Measurements from ENCODE around the gene SLC1A5. TPM values are rescaled to one million over a fixed set of nuclear protein-coding genes. Genes with fewer than 3 reads are reported as not detected.

SLC1A5 gene
- total RNA-seq, 3 donors from 2014 or later (not counting 1 experiment from before 2014, with no cell fraction given): 11.2 to 23.1 (median 18.9) TPM

DNA sequence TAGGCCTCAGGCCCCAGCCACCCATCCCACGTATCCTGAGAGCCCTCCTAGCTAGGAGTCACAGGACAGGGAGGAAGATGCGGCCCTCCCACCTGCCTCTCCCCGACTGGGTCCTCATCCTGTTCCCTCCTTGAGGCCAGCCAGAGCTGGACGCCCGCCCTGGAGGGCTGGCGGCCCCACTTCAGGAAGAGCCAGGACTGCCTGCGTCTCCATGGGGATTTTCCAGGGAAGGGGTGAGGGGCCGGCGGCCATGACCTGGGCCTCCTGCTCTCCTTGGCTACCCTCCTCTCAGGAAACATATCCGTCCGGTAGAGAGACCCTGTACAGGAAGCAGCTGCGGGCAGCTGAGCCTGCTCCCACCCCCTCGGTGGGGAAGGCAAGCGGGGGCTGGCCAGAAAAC, 60.2 kb downstream of the SLC1A5 start:
- no peak overlapping the region for H3K4me3 ChIP-seq (ENCODE audit: low read length)
- H3K27me3 ChIP-seq (ENCODE audit: control insufficient read depth, insufficient read depth, low read length): no peaks in the 10 kb centered on the region
- Mint-ChIP-seq H3K27ac (no peak overlapping the region), H3K36me3 (no peaks in the 10 kb centered on the region), H3K27me3 (ENCODE audit: low read depth in 2 of 2) (no peaks in the 10 kb centered on the region), H3K9me3 (no peaks in the 10 kb centered on the region), H3K4me1 (peaks cover 14 to 46% of the 10 kb centered on the region in 2 donors), H3K4me3 (no peak overlapping the region)
- H3K9me3 ChIP-seq (ENCODE audit: control insufficient read depth, insufficient read depth, low read length): no peaks in the 10 kb centered on the region
- TF ChIP-seq, protein P1, sequence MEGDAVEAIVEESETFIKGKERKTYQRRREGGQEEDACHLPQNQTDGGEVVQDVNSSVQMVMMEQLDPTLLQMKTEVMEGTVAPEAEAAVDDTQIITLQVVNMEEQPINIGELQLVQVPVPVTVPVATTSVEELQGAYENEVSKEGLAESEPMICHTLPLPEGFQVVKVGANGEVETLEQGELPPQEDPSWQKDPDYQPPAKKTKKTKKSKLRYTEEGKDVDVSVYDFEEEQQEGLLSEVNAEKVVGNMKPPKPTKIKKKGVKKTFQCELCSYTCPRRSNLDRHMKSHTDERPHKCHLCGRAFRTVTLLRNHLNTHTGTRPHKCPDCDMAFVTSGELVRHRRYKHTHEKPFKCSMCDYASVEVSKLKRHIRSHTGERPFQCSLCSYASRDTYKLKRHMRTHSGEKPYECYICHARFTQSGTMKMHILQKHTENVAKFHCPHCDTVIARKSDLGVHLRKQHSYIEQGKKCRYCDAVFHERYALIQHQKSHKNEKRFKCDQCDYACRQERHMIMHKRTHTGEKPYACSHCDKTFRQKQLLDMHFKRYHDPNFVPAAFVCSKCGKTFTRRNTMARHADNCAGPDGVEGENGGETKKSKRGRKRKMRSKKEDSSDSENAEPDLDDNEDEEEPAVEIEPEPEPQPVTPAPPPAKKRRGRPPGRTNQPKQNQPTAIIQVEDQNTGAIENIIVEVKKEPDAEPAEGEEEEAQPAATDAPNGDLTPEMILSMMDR (IDR thresholded peaks at IDR 0.05): no peak
- intact Hi-C loops (cut with micrococcal nuclease): loop anchor here (1.0 kb wide), 2 partner anchors 24 to 114 kb away; no protein-coding TSS in a partner anchor
- H3K27ac ChIP-seq (ENCODE audit: low read length): no peak overlapping the region
- peaks cover 42% of the 10 kb centered on the region for H3K4me1 ChIP-seq (ENCODE audit: control insufficient read depth, insufficient read depth, low read length)
- no peak for ATAC-seq
- H3K36me3 ChIP-seq (ENCODE audit: control insufficient read depth, insufficient read depth, low read length): peaks cover 75% of the 10 kb centered on the region
- no peak for DNase-seq
- 73% methylated on average over 14 of the region's 14 CpGs for WGBS (ENCODE audit: insufficient coverage)

- no peak overlapping the region for H3K27ac Mint-ChIP-seq
Measured at GRCh38 chr19:46727757-46728156, 60.6 kb downstream of the SLC1A5 start.

GRCh38 chr19:46726971-46727501, 61.4 kb downstream of the SLC1A5 start:
- Histone ChIP-seq H3K9me3 (ENCODE audit: control insufficient read depth, insufficient read depth, low read length) (no peaks in the 10 kb centered on the region), H3K36me3 (ENCODE audit: control insufficient read depth, insufficient read depth, low read length) (peaks cover 72% of the 10 kb centered on the region), H3K4me1 (ENCODE audit: control insufficient read depth, insufficient read depth, low read length) (peaks cover 43% of the 10 kb centered on the region), H3K4me3 (ENCODE audit: low read length) (no peak overlapping the region), H3K27ac (ENCODE audit: low read length) (no peak overlapping the region), H3K27me3 (ENCODE audit: control insufficient read depth, insufficient read depth, low read length) (no peaks in the 10 kb centered on the region)
- ATAC-seq (no peak), DNase-seq (no peak)
- intact Hi-C loops (cut with micrococcal nuclease): no loop called here
- Mint-ChIP-seq H3K27me3 (ENCODE audit: low read depth in 2 of 2) (no peaks in the 10 kb centered on the region), H3K4me1 (peaks cover 26 to 55% of the 10 kb centered on the region in 2 donors), H3K4me3 (no peak overlapping the region), H3K27ac (no peak overlapping the region), H3K36me3 (no peaks in the 10 kb centered on the region), H3K9me3 (no peaks in the 10 kb centered on the region)
- WGBS (ENCODE audit: insufficient coverage): 97% methylated on average over 14 of the region's 14 CpGs
- TF ChIP-seq, protein P1 (IDR thresholded peaks at IDR 0.05): no peak

More at GRCh38 chr19:46727757-46728156, 60.6 kb downstream of the SLC1A5 start:
- DNase-seq (no peak), ATAC-seq (no peak)
- H3K27ac ChIP-seq (ENCODE audit: low read length): no peak overlapping the region
- Mint-ChIP-seq H3K36me3 (no peaks in the 10 kb centered on the region), H3K4me1 (peaks cover 19 to 49% of the 10 kb centered on the region in 2 donors), H3K9me3 (no peaks in the 10 kb centered on the region), H3K4me3 (no peak overlapping the region), H3K27me3 (ENCODE audit: low read depth in 2 of 2) (no peaks in the 10 kb centered on the region)
- WGBS (ENCODE audit: insufficient coverage): 96% methylated on average over 11 of the region's 11 CpGs
- intact Hi-C loops (cut with micrococcal nuclease): loop anchor here (1.0 kb wide), 2 partner anchors 23 to 113 kb away; no protein-coding TSS in a partner anchor
- no peaks in the 10 kb centered on the region for H3K27me3 ChIP-seq (ENCODE audit: control insufficient read depth, insufficient read depth, low read length)
- no peaks in the 10 kb centered on the region for H3K9me3 ChIP-seq (ENCODE audit: control insufficient read depth, insufficient read depth, low read length)
- H3K4me3 ChIP-seq (ENCODE audit: low read length): no peak overlapping the region
- H3K4me1 ChIP-seq (ENCODE audit: control insufficient read depth, insufficient read depth, low read length): peaks cover 43% of the 10 kb centered on the region
- H3K36me3 ChIP-seq (ENCODE audit: control insufficient read depth, insufficient read depth, low read length): peaks cover 70% of the 10 kb centered on the region
- TF ChIP-seq, protein P1 (IDR thresholded peaks at IDR 0.05): no peak

GRCh38 chr19:46726551-46726950, 61.8 kb downstream of the SLC1A5 start:
- 94% methylated on average over 10 of the region's 10 CpGs for WGBS (ENCODE audit: insufficient coverage)
- intact Hi-C loops (cut with micrococcal nuclease): no loop called here
- Histone ChIP-seq H3K4me1 (ENCODE audit: control insufficient read depth, insufficient read depth, low read length) (peaks cover 43% of the 10 kb centered on the region), H3K36me3 (ENCODE audit: control insufficient read depth, insufficient read depth, low read length) (peaks cover 76% of the 10 kb centered on the region), H3K27me3 (ENCODE audit: control insufficient read depth, insufficient read depth, low read length) (no peaks in the 10 kb centered on the region), H3K27ac (ENCODE audit: low read length) (no peak overlapping the region), H3K9me3 (ENCODE audit: control insufficient read depth, insufficient read depth, low read length) (no peaks in the 10 kb centered on the region), H3K4me3 (ENCODE audit: low read length) (no peak overlapping the region)
- no peaks in the 10 kb centered on the region for H3K36me3 Mint-ChIP-seq
- H3K4me3 Mint-ChIP-seq: no peak overlapping the region
- no peak overlapping the region for H3K27ac Mint-ChIP-seq
- no peaks in the 10 kb centered on the region for H3K9me3 Mint-ChIP-seq
- no peaks in the 10 kb centered on the region for H3K27me3 Mint-ChIP-seq (ENCODE audit: low read depth in 2 of 2)
- TF ChIP-seq, protein P1 (IDR thresholded peaks at IDR 0.05): no peak
- no peak for DNase-seq
- peaks cover 23 to 52% of the 10 kb centered on the region in 2 donors for H3K4me1 Mint-ChIP-seq
- no peak for ATAC-seq

Data from natural killer cell (primary cell).